SK-N-SH (cell line): ENCODE measurements around the gene TTC22.

Experiments
- CTCF ChIP-seq: fragments of 200-600 bp; sonication (generic); IDR thresholded peaks from 2 replicates; pipeline ENCODE4 v1.6.1; 2017; ENCODE audit warnings: antibody characterized with exemption, mild to moderate bottlenecking, moderate library complexity
- EP300 ChIP-seq, 2 experiments: IDR thresholded peaks; 2 replicates each; pipeline versions ENCODE4 v1.4.0 to v1.6.1; 2012; ENCODE audit warnings: borderline replicate concordance in 1 of 2, low read depth in 1 of 2, low read length in 1 of 2
- MEF2A ChIP-seq: IDR thresholded peaks from 2 replicates; pipeline ENCODE4 v1.4.0; 2012; ENCODE audit warnings: low read depth, borderline replicate concordance
- RFX5 ChIP-seq: IDR thresholded peaks from 2 replicates; pipeline ENCODE4 v1.6.1; 2012; ENCODE audit warnings: mild to moderate bottlenecking, improper control_type of control experiment, low read length
- USF1 ChIP-seq: IDR thresholded peaks from 2 replicates; pipeline ENCODE4 v1.4.0; 2012; ENCODE audit warnings: low read depth, borderline replicate concordance
- USF2 ChIP-seq: fragments of 150-350 bp; IDR thresholded peaks from 2 replicates; pipeline ENCODE4 v1.6.1; 2017; ENCODE audit warnings: antibody characterized with exemption, low read length, low read depth, borderline replicate concordance

- TF ChIP-seq RFX5: peak; percentile 83
- no peak for TF ChIP-seq CTCF
- TF ChIP-seq USF1: no peak
- no peak for TF ChIP-seq MEF2A
- TF ChIP-seq EP300 (IDR thresholded peaks at IDR 0.05; ENCODE audit: borderline replicate concordance in 1 of 2, low read depth in 1 of 2, low read length in 1 of 2): no peak; a peak in 1 of 4 replicates
- no peak for TF ChIP-seq USF2
These were observed 36.8 kb downstream of the TTC22 start, which contains the start of gene PARS2 for GRCh38 chr1:54764133-54764921.
